SH-SY5Y (cell line): Measurements from ENCODE around the gene PCARE.

ENCODE experiments used
- GATA2 ChIP-seq: IDR thresholded peaks from 2 replicates; pipeline ENCODE4 v1.6.1; 2011; ENCODE audit warnings: mild to moderate bottlenecking, low read depth, low read length
- GATA3 ChIP-seq: IDR thresholded peaks from 2 replicates; pipeline ENCODE4 v1.6.1; 2011; ENCODE audit warnings: low read depth, mild to moderate bottlenecking, low read length, moderate library complexity

DNA sequence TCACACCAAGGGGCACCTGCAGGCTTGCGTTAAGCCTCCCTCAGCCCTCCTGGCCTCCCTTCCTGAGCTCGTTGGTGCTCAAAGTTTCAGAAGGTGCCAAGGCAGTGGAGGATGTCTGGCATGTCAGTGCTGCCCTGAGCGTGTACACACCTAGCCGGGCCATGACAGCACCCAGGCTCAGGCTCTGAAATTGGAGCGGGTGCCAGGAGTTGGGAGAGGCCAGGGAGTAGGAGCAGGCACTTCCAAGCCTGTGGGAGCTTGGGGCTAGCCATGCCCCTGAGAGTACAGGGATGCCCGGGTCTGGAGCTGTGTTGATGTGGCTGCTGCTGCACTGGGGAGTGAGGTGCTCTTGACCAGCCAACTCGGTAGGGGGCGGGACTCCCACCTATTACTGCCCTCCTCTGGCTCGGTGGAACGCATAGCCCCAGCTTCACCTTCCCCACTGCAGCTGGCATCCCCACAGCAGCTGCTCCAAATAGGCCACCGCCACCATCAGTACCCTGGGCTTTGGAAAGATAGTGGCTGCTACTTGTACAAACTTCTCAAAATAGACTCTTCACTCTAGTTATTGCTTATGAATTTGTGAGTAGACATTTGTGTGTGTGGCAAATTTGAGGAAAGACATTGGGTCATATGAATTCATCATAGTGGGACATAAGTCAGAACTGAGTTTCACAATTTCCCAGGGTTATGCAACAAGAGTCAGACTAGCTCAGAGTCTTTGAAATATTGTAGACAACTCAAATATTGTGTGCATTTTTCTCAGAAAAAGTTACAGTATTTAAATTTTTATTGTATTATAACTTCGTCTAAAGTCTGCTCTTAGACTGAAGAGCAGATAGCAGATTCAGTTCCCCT lies 6.8 kb upstream of the PCARE start:
- TF ChIP-seq GATA3 (no peak), GATA2 (no peak)
